H9 (cell line): ENCODE results near the gene ZNF329. TPM values are rescaled to one million over a fixed set of nuclear protein-coding genes. Genes with fewer than 3 reads are reported as not detected.

ENCODE experiments used
- DNase-seq: peaks from one replicate; pipeline ENCODE4 v3.0.0-alpha.2; 2017
- H2AFZ ChIP-seq: one replicate; pipeline ENCODE4 v1.6.1; 2013; ENCODE audit warnings: mild to moderate bottlenecking, low read length, control low read depth, moderate library complexity
- H2AK5ac ChIP-seq: 2 replicates; pipeline ENCODE4 v1.6.1; 2013; ENCODE audit warnings: low read length, control low read depth, mixed read lengths; ENCODE audit not compliant: insufficient read length
- H2BK120ac ChIP-seq: one replicate; pipeline ENCODE4 v1.6.1; 2013; ENCODE audit warnings: low read depth, mild to moderate bottlenecking, low read length, control low read depth, inconsistent platforms; ENCODE audit not compliant: poor library complexity, severe bottlenecking
- H2BK12ac ChIP-seq: 2 replicates; pipeline ENCODE4 v1.6.1; 2013; ENCODE audit warnings: low read length, control low read depth, mixed read lengths, low read depth; ENCODE audit not compliant: insufficient read length
- H2BK15ac ChIP-seq: 2 replicates; pipeline ENCODE4 v1.6.1; 2013; ENCODE audit warnings: low read depth, low read length, control low read depth
- H2BK20ac ChIP-seq: one replicate; pipeline ENCODE4 v1.6.1; 2013; ENCODE audit warnings: low read depth, mild to moderate bottlenecking, low read length, control low read depth, inconsistent platforms; ENCODE audit not compliant: poor library complexity, severe bottlenecking
- H2BK5ac ChIP-seq: 2 replicates; pipeline ENCODE4 v1.6.1; 2013; ENCODE audit warnings: low read length, control low read depth, mixed read lengths; ENCODE audit not compliant: insufficient read length
- H3K14ac ChIP-seq: 2 replicates; pipeline ENCODE4 v1.6.1; 2013; ENCODE audit warnings: low read length, control low read depth; ENCODE audit not compliant: insufficient read depth
- H3K18ac ChIP-seq: 2 replicates; pipeline ENCODE4 v1.6.1; 2013; ENCODE audit warnings: low read depth, mild to moderate bottlenecking, mixed read lengths, low read length, control low read depth; ENCODE audit not compliant: insufficient read length
- H3K23ac ChIP-seq: 2 replicates; pipeline ENCODE4 v1.6.1; 2013; ENCODE audit warnings: low read length, control low read depth, mixed read lengths, low read depth; ENCODE audit not compliant: insufficient read length
- H3K23me2 ChIP-seq: 2 replicates; pipeline ENCODE4 v1.6.1; 2013; ENCODE audit warnings: low read depth, mild to moderate bottlenecking, mixed read lengths, low read length, control low read depth; ENCODE audit not compliant: insufficient read length, poor library complexity, severe bottlenecking
- H3K27ac ChIP-seq: 2 replicates; pipeline ENCODE4 v1.5.1; 2013; ENCODE audit warnings: low read length, control low read depth, mixed read lengths, low read depth; ENCODE audit not compliant: insufficient read length
- H3K27me3 ChIP-seq: 2 replicates; pipeline ENCODE4 v1.6.1; 2013; ENCODE audit warnings: low read length, control low read depth, inconsistent platforms; ENCODE audit not compliant: insufficient read depth
- H3K4ac ChIP-seq: 2 replicates; pipeline ENCODE4 v1.6.1; 2013; ENCODE audit warnings: low read depth, mild to moderate bottlenecking, control low read depth, inconsistent platforms, low read length, moderate library complexity
- H3K4me1 ChIP-seq: 2 replicates; pipeline ENCODE4 v1.6.1; 2013; ENCODE audit warnings: low read length, control low read depth, inconsistent platforms; ENCODE audit not compliant: insufficient read depth
- H3K4me2 ChIP-seq: 2 replicates; pipeline ENCODE4 v1.6.1; 2013; ENCODE audit warnings: low read length, control low read depth, mixed read lengths; ENCODE audit not compliant: insufficient read length, insufficient read depth
- H3K56ac ChIP-seq: 2 replicates; pipeline ENCODE4 v1.6.1; 2013; ENCODE audit warnings: low read depth, mild to moderate bottlenecking, mixed read lengths, low read length, control low read depth; ENCODE audit not compliant: insufficient read length
- H3K79me1 ChIP-seq: 2 replicates; pipeline ENCODE4 v1.6.1; 2013; ENCODE audit warnings: low read depth, mild to moderate bottlenecking, moderate library complexity, low read length, control low read depth, inconsistent platforms; ENCODE audit not compliant: insufficient read depth, poor library complexity, severe bottlenecking
- H3K79me2 ChIP-seq: 2 replicates; pipeline ENCODE4 v1.6.1; 2013; ENCODE audit warnings: low read length, control low read depth, inconsistent platforms; ENCODE audit not compliant: insufficient read depth
- H3K9ac ChIP-seq: 2 replicates; pipeline ENCODE4 v1.6.1; 2013; ENCODE audit warnings: low read length, control low read depth, mixed read lengths; ENCODE audit not compliant: insufficient read length; ENCODE audit errors: extremely low read depth
- H3K9me3 ChIP-seq: one replicate; pipeline ENCODE4 v1.6.1; 2013; ENCODE audit warnings: low read depth, low read length, inconsistent platforms; ENCODE audit not compliant: control insufficient read depth
- H3T11ph ChIP-seq: one replicate; pipeline ENCODE4 v1.6.1; 2013; ENCODE audit warnings: mild to moderate bottlenecking, low read length, control low read depth, inconsistent platforms
- H4K20me1 ChIP-seq: one replicate; pipeline ENCODE4 v1.6.1; 2013; ENCODE audit not compliant: control insufficient read depth, insufficient read length, insufficient read depth
- H4K5ac ChIP-seq: 2 replicates; pipeline ENCODE4 v1.6.1; 2013; ENCODE audit warnings: low read depth, mild to moderate bottlenecking, mixed read lengths, low read length, control low read depth; ENCODE audit not compliant: insufficient read length
- H4K8ac ChIP-seq: replicated peaks from 2 replicates; pipeline ENCODE4 v1.6.1; 2013; ENCODE audit warnings: low read length, control low read depth, mixed read lengths, low read depth; ENCODE audit not compliant: insufficient read length
- H4K91ac ChIP-seq: 2 replicates; pipeline ENCODE4 v1.6.1; 2013; ENCODE audit warnings: low read depth, mild to moderate bottlenecking, moderate library complexity, mixed read lengths, low read length, control low read depth; ENCODE audit not compliant: insufficient read length
- H3K27ac Mint-ChIP-seq, 3 experiments: 2 replicates in 2 of 3; 3 replicates in 1 of 3; pipeline ENCODE4 v1.8.0; 2020 to 2021; ENCODE audit warnings: mixed read lengths in 3 of 3, mild to moderate bottlenecking in 1 of 3, moderate library complexity in 1 of 3
- H3K27me3 Mint-ChIP-seq: 2 replicates; pipeline ENCODE4 v1.8.0; 2021; ENCODE audit warnings: low read depth, mild to moderate bottlenecking, moderate library complexity, mixed read lengths
- H3K36me3 Mint-ChIP-seq, 3 experiments: 2 replicates in 2 of 3; 3 replicates in 1 of 3; pipeline ENCODE4 v1.8.0; 2020 to 2021; ENCODE audit warnings: low read depth in 3 of 3, mixed read lengths in 3 of 3; ENCODE audit not compliant: insufficient read depth in 1 of 3
- H3K4me1 Mint-ChIP-seq, 2 experiments: 2 replicates each; pipeline ENCODE4 v1.8.0; 2020; ENCODE audit warnings: mixed read lengths in 2 of 2
- H3K4me3 Mint-ChIP-seq, 2 experiments: 2 replicates in 1 of 2; 3 replicates in 1 of 2; pipeline ENCODE4 v1.8.0; 2020 to 2021; ENCODE audit warnings: mild to moderate bottlenecking in 2 of 2, mixed read lengths in 2 of 2, moderate library complexity in 1 of 2
- H3K9me3 Mint-ChIP-seq, 2 experiments: 2 replicates in 1 of 2; 3 replicates in 1 of 2; pipeline ENCODE4 v1.8.0; 2020; ENCODE audit warnings: mild to moderate bottlenecking in 2 of 2, mixed read lengths in 2 of 2, moderate library complexity in 1 of 2
- WGBS: extraction: QIAGEN DNeasy Blood & Tissue Kit; methylation state at CpG from one replicate; pipeline ENCODE4 v1.1.7; 2013; ENCODE audit warnings: missing lambda C conversion rate, low lambda C conversion rate, mixed read lengths; ENCODE audit not compliant: insufficient read length; ENCODE audit errors: extremely low coverage; 5-methylcytosine and 5-hydroxymethylcytosine counted together
- total RNA-seq: library from RNA; stranded (reverse); gene quantifications from 2 replicates; pipeline ENCODE4 v1.2.1, GENCODE V29; 2021
- TF ChIP-seq, protein P1 (sequence below): fragments of 200-600 bp; sonication (generic); conservative IDR thresholded peaks from 3 replicates; pipeline ENCODE4 v1.8.0; 2021; ENCODE audit warnings: antibody characterized with exemption, mild to moderate bottlenecking

Gene ZNF329
- total RNA-seq, 1 experiment from 2014 or later, result 12.1 TPM

DNA sequence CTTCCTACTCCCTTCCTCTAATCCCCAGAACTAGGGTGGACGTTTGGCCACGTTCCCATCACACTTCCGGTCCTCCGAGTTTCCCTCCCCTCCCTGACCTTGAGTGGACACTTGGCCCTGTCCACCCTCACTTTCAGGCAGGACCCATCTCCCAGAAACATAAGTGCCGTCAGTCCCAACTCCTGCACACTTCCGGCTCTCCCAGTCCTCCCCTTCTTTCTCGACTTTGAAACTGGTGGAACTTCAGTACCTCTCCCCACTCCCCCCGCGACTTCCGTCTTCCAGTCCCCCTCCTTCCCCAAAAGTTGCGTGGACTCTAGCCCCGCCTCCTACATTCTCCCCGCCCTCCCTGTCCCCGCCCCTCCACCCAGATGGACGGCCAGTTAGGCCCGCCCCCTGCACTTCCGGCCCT is 32.0 kb upstream of the ZNF329 start:
- Histone ChIP-seq H3K56ac (no peak overlapping the region), H4K5ac (no peak overlapping the region), H4K20me1 (no peaks in the 10 kb centered on the region), H2AK5ac (no peak overlapping the region), H2BK120ac (no peak overlapping the region), H2BK20ac (no peak overlapping the region), H2AFZ (no peak overlapping the region), H2BK15ac (no peak overlapping the region), H3K4me1 (no peaks in the 10 kb centered on the region), H3K9ac (no peak overlapping the region), H3K27ac (no peak overlapping the region), H3K4me2 (peak overlapping the region; percentile 42), H4K91ac (no peak overlapping the region), H2BK5ac (no peak overlapping the region), H3K4ac (no peak overlapping the region), H3K9me3 (peaks cover 46% of the 10 kb centered on the region), H3K79me1 (no peaks in the 10 kb centered on the region), H3K27me3 (no peaks in the 10 kb centered on the region), H3K14ac (no peak overlapping the region), H3T11ph (no peak overlapping the region), H4K8ac (peak overlapping the region; percentile 23), H3K23me2 (peaks cover 4% of the 10 kb centered on the region), H3K79me2 (peaks cover 2% of the 10 kb centered on the region; the same call in 1 of the 2 replicates), H3K23ac (no peak overlapping the region), H2BK12ac (no peak overlapping the region), H3K18ac (no peak overlapping the region)
- TF ChIP-seq, protein P1, sequence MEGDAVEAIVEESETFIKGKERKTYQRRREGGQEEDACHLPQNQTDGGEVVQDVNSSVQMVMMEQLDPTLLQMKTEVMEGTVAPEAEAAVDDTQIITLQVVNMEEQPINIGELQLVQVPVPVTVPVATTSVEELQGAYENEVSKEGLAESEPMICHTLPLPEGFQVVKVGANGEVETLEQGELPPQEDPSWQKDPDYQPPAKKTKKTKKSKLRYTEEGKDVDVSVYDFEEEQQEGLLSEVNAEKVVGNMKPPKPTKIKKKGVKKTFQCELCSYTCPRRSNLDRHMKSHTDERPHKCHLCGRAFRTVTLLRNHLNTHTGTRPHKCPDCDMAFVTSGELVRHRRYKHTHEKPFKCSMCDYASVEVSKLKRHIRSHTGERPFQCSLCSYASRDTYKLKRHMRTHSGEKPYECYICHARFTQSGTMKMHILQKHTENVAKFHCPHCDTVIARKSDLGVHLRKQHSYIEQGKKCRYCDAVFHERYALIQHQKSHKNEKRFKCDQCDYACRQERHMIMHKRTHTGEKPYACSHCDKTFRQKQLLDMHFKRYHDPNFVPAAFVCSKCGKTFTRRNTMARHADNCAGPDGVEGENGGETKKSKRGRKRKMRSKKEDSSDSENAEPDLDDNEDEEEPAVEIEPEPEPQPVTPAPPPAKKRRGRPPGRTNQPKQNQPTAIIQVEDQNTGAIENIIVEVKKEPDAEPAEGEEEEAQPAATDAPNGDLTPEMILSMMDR, result no peak
- Mint-ChIP-seq H3K27me3 (no peaks in the 10 kb centered on the region), H3K4me1 (peaks cover 4 to 11% of the 10 kb centered on the region in 2 experiments), H3K4me3 (peak overlapping the region; percentile 90 to 92), H3K36me3 (peaks cover 47 to 65% (median 61%) of the 10 kb centered on the region in 3 experiments), H3K9me3 (peaks cover 56 to 82% of the 10 kb centered on the region in 2 experiments), H3K27ac (peak overlapping the region; percentile 64 to 99 (median 86); a peak in 4 of 7 replicates)
- WGBS, result no CpG with 5 or more reads among the region's 17 CpGs
- no peak for DNase-seq
